Measurements from ENCODE around the gene ALDH8A1.

DNA sequence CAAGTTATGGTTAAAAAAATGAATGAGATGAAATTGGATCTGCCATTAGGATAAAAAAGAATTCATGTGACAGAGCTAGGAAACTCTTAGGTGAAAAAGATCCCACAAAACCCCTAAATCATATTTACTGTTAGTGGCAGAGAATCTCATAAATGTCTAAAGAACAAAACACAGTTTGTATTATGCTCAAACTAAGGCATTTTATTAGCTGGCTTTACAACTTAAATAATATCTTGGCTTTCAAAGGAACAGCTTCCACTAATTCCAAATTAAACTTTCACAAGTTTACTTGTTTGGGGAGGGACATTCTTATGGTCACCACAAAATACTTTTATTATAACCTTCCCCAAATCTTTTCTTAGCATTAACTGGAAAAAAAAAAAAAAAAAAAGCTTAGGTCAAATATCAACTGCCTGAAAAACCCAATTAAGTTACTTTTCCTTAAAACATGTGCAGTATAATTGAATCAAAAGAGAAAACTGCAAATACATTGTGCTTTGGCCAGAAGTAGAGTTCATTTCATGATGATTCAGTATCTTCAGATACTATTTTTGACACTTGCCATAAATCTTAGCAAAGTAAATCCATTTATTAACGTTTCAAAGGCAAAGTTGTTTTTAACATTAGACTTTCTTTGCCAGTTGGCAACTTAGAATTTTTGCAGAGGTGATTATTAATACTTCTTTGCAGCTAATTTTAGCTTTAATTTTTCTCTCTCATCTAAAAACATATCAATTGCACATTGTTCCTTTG lies 14.7 kb upstream of the ALDH8A1 start:
- no peak for TF ChIP-seq CTCF (IDR thresholded peaks at IDR 0.05; ENCODE audit: insufficient read depth, low read length, poor library complexity, severe bottlenecking)
- TF ChIP-seq EZH2phosphoT487 (conservative IDR thresholded peaks at IDR 0.05; ENCODE audit: low read length): no peak

All from SU-DHL-6 (cell line).